ENCODE measurements around the gene TMEM80.
A peak's percentile ranks its signal among the peaks of the same experiment; 100 is the strongest.

TMEM80 gene

GRCh38 chr11:702462-703461 lies 7.1 kb downstream of the TMEM80 start:
- no peak for DNase-seq

GRCh38 chr11:703506-703905 lies 7.9 kb downstream of the TMEM80 start:
- no peak for DNase-seq

GRCh38 chr11:704228-704674 lies 8.6 kb downstream of the TMEM80 start:
- no peak for DNase-seq

GRCh38 chr11:704781-705645 lies 9.4 kb downstream of the TMEM80 start:
- DNase-seq = no peak

GRCh38 chr11:705646-706438 lies 10.2 kb downstream of the TMEM80 start, which contains the start of gene EPS8L2:
Gene EPS8L2, plus strand, starts transcription at chr11:706231. Its CDS starts 3,177 bp downstream, at chr11:709408.
- DNase-seq = no peak

GRCh38 chr11:706439-706956 lies 10.9 kb downstream of the TMEM80 start:
- DNase-seq = no peak

GRCh38 chr11:706957-707816 lies 11.6 kb downstream of the TMEM80 start:
- no peak for DNase-seq

- no peak for DNase-seq
Observed at GRCh38 chr11:707817-708420, 12.3 kb downstream of the TMEM80 start.

GRCh38 chr11:708511-708910 lies 12.9 kb downstream of the TMEM80 start:
- DNase-seq = no peak

- no peak for DNase-seq
Observed at GRCh38 chr11:709109-709997, 13.7 kb downstream of the TMEM80 start.

- no peak for DNase-seq
Observed at GRCh38 chr11:714436-714835, 18.8 kb downstream of the TMEM80 start.

GRCh38 chr11:719214-720016 lies 23.8 kb downstream of the TMEM80 start:
- no peak for DNase-seq

- DNase-seq = no peak
Observed at GRCh38 chr11:720017-720641, 24.5 kb downstream of the TMEM80 start.

GRCh38 chr11:720642-721246 lies 25.1 kb downstream of the TMEM80 start:
- DNase-seq = no peak

- no peak for DNase-seq
Observed at GRCh38 chr11:721247-721740, 25.7 kb downstream of the TMEM80 start.

GRCh38 chr11:721741-722345 lies 26.2 kb downstream of the TMEM80 start:
- DNase-seq = peak; percentile 41 to 53

GRCh38 chr11:722346-722811 lies 26.8 kb downstream of the TMEM80 start:
- DNase-seq = no peak
